AG09319 (cell line): ENCODE results near the gene SNX18.
"Not testable (repeated sequence)": the region's sequence is repeated elsewhere in the genome, so short reads cannot be mapped to it uniquely, and the experiment has no call there.

Experiments used
- DNase-seq: peaks from one replicate; pipeline ENCODE4 v3.0.0-alpha.2; 2010; ENCODE audit warnings: low read depth; ENCODE audit errors: extremely low read depth
- CTCF ChIP-seq: IDR thresholded peaks from 2 replicates; pipeline ENCODE4 v1.5.1; 2011; ENCODE audit warnings: low read depth, mild to moderate bottlenecking, inconsistent platforms, low read length, moderate library complexity

Gene SNX18

GRCh38 chr5:54480296-54480695, 37.3 kb upstream of the SNX18 start:
- no peak for DNase-seq
- TF ChIP-seq CTCF = no peak

- no peak for TF ChIP-seq CTCF
- no peak for DNase-seq
Measured at GRCh38 chr5:54484219-54484894, 33.2 kb upstream of the SNX18 start.

GRCh38 chr5:54485659-54486058, 31.9 kb upstream of the SNX18 start:
- not testable (repeated sequence) for DNase-seq

GRCh38 chr5:54489648-54489979, 27.9 kb upstream of the SNX18 start:
- DNase-seq = not testable (repeated sequence)

GRCh38 chr5:54491326-54491725, 26.2 kb upstream of the SNX18 start:
- no peak for DNase-seq
- TF ChIP-seq CTCF = no peak

- no peak for DNase-seq
- TF ChIP-seq CTCF = no peak
Measured at GRCh38 chr5:54492178-54492577, 25.4 kb upstream of the SNX18 start.

- TF ChIP-seq CTCF = no peak
- DNase-seq = no peak
Measured at GRCh38 chr5:54495027-54495426, 22.5 kb upstream of the SNX18 start.

GRCh38 chr5:54514291-54514690, 3.3 kb upstream of the SNX18 start:
- no peak for TF ChIP-seq CTCF
- DNase-seq = no peak
